ENCODE data around the gene EFCAB11.

Gene EFCAB11

GRCh38 chr14:89836830-89837469 is 117.6 kb downstream of the EFCAB11 start:
- no peak for DNase-seq (ENCODE audit: low read depth in 2 of 2)
- H3K4me3 ChIP-seq (replicated peaks in 1 of 2; ENCODE audit: low read depth in 2 of 2, low read length in 2 of 2), result no peak overlapping the region
- no peak for TF ChIP-seq CTCF (IDR thresholded peaks at IDR 0.05; ENCODE audit: low read depth, low read length)

- no peak for TF ChIP-seq CTCF (IDR thresholded peaks at IDR 0.05; ENCODE audit: low read depth, low read length)
Measured at GRCh38 chr14:89833661-89834060, 120.9 kb downstream of the EFCAB11 start.

GRCh38 chr14:89833120-89833532 is 121.4 kb downstream of the EFCAB11 start:
- H3K4me3 ChIP-seq (replicated peaks in 1 of 2; ENCODE audit: low read depth in 2 of 2, low read length in 2 of 2), result no peak overlapping the region
- peak in 1 of 2 donors; percentile 43 for DNase-seq (ENCODE audit: low read depth in 2 of 2)
- no peak for TF ChIP-seq CTCF (IDR thresholded peaks at IDR 0.05; ENCODE audit: low read depth, low read length)

More at GRCh38 chr14:89833661-89834060, 120.9 kb downstream of the EFCAB11 start:
- no peak overlapping the region for H3K4me3 ChIP-seq (replicated peaks in 1 of 2; ENCODE audit: low read depth in 2 of 2, low read length in 2 of 2)
- no peak for DNase-seq (ENCODE audit: low read depth in 2 of 2)

- no peak for TF ChIP-seq CTCF (IDR thresholded peaks at IDR 0.05; ENCODE audit: low read depth, low read length)
- DNase-seq (ENCODE audit: low read depth in 2 of 2), result no peak
- H3K4me3 ChIP-seq (replicated peaks in 1 of 2; ENCODE audit: low read depth in 2 of 2, low read length in 2 of 2), result no peak overlapping the region
Measured at GRCh38 chr14:89828471-89829165, 125.9 kb downstream of the EFCAB11 start.

- no peak for DNase-seq (ENCODE audit: low read depth in 2 of 2)
- TF ChIP-seq CTCF (IDR thresholded peaks at IDR 0.05; ENCODE audit: low read depth, low read length), result no peak
- H3K4me3 ChIP-seq (replicated peaks in 1 of 2; ENCODE audit: low read depth in 2 of 2, low read length in 2 of 2), result no peak overlapping the region
Measured at GRCh38 chr14:89827265-89827664, 127.3 kb downstream of the EFCAB11 start.

- no peak for TF ChIP-seq CTCF (IDR thresholded peaks at IDR 0.05; ENCODE audit: low read depth, low read length)
- no peak overlapping the region for H3K4me3 ChIP-seq (replicated peaks in 1 of 2; ENCODE audit: low read depth in 2 of 2, low read length in 2 of 2)
- no peak for DNase-seq (ENCODE audit: low read depth in 2 of 2)
Measured at GRCh38 chr14:89826596-89826995, 127.9 kb downstream of the EFCAB11 start.
